Stimulated activated CD4-positive, alpha-beta T cell treated with anti-CD3 and anti-CD28 coated beads, Interleukin-12 subunit alpha, Interleukin-12 subunit beta, amount 100 ng/mL, for 48 hours (primary cell): ENCODE results near the gene CHST15.

ENCODE experiments used
- DNase-seq, 3 donors: peaks; one replicate each; pipeline ENCODE4 v3.0.0-alpha.2; 2020; ENCODE audit warnings: low read depth in 2 of 3, low spot score in 1 of 3

CHST15 gene

GRCh38 chr10:123972481-123973401 lies 120.7 kb downstream of the CHST15 start:
- no peak for DNase-seq

- DNase-seq, result no peak
Measured at GRCh38 chr10:123970927-123971286, 122.5 kb downstream of the CHST15 start.

- no peak for DNase-seq
Measured at GRCh38 chr10:123970207-123970926, 123.0 kb downstream of the CHST15 start.

- DNase-seq, result peak; percentile 43 to 50 (median 49)
Measured at GRCh38 chr10:123967626-123968243, 125.7 kb downstream of the CHST15 start.

GRCh38 chr10:123966896-123967231 lies 126.5 kb downstream of the CHST15 start:
- DNase-seq, result no peak

GRCh38 chr10:123965973-123966895 lies 127.2 kb downstream of the CHST15 start:
- DNase-seq, result no peak

GRCh38 chr10:123964953-123965352 lies 128.4 kb downstream of the CHST15 start:
- no peak for DNase-seq

- DNase-seq, result no peak
Measured at GRCh38 chr10:123962756-123963530, 130.5 kb downstream of the CHST15 start.

GRCh38 chr10:123958241-123958640 lies 135.2 kb downstream of the CHST15 start:
- no peak for DNase-seq
